Stimulated activated memory B cell treated with anti-CD40 and anti-IgM and Interleukin-4, amounts not matched to agents 10 μg/mL and 1 μg/mL and 100 μg/mL, for 72 hours (primary cell): ENCODE measurements around the gene GPR42.

Source experiments
- ATAC-seq: fragments of 150-1000 bp; cut with Tn5 transposase; 2 replicates; pipeline ENCODE4 v1.10.0; 2021
- H3K27ac Mint-ChIP-seq: one replicate; pipeline ENCODE4 v1.8.0; 2022; ENCODE audit warnings: mild to moderate bottlenecking, mixed read lengths
- H3K27me3 Mint-ChIP-seq: one replicate; pipeline ENCODE4 v1.8.0; 2022; ENCODE audit warnings: mixed read lengths
- H3K36me3 Mint-ChIP-seq: one replicate; pipeline ENCODE4 v1.8.0; 2022; ENCODE audit warnings: mixed read lengths
- H3K4me1 Mint-ChIP-seq: one replicate; pipeline ENCODE4 v1.8.0; 2022; ENCODE audit warnings: mixed read lengths
- H3K4me3 Mint-ChIP-seq: one replicate; pipeline ENCODE4 v1.8.0; 2022; ENCODE audit warnings: mild to moderate bottlenecking, moderate library complexity, mixed read lengths
- H3K9me3 Mint-ChIP-seq: one replicate; pipeline ENCODE4 v1.8.0; 2022; ENCODE audit warnings: mixed read lengths

Gene GPR42, protein sequence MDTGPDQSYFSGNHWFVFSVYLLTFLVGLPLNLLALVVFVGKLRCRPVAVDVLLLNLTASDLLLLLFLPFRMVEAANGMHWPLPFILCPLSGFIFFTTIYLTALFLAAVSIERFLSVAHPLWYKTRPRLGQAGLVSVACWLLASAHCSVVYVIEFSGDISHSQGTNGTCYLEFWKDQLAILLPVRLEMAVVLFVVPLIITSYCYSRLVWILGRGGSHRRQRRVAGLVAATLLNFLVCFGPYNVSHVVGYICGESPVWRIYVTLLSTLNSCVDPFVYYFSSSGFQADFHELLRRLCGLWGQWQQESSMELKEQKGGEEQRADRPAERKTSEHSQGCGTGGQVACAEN

DNA sequence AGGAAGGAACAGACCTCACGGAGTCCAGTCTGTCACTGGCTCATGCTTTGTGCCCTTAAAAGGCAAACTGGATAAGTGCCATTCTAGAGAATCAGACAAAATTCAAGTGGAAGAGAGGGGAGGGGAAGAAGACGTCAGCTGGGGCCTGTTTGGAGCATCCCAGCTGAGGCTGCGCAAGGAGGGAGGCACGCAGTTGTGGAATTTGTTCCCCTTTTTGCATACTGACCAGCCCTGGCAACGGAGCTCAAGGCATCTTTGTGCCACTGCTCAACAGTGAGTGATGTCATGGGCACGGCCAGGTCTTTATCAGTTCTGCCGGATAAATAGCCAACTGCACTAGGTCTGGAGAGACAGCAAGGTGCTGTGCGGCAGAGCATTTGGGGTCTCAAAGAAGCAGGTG is at the start of gene GPR42:
Gene GPR42 (plus strand): TSS at position 347 of the 400 bp plus-strand sequence. CDS start 292 bp downstream, outside the sequence.
- no peak within 1 kb of the TSS for H3K4me3 Mint-ChIP-seq
- no peak within 1 kb of the TSS for H3K27ac Mint-ChIP-seq
- H3K4me1 Mint-ChIP-seq: peaks cover 21% of the 10 kb centered on the region
- no peak for ATAC-seq
- H3K9me3 Mint-ChIP-seq: peaks cover 5% of the 10 kb centered on the region
- peaks cover 7% of the 10 kb centered on the region for H3K36me3 Mint-ChIP-seq
- H3K27me3 Mint-ChIP-seq: peaks cover 16% of the 10 kb centered on the region

DNA sequence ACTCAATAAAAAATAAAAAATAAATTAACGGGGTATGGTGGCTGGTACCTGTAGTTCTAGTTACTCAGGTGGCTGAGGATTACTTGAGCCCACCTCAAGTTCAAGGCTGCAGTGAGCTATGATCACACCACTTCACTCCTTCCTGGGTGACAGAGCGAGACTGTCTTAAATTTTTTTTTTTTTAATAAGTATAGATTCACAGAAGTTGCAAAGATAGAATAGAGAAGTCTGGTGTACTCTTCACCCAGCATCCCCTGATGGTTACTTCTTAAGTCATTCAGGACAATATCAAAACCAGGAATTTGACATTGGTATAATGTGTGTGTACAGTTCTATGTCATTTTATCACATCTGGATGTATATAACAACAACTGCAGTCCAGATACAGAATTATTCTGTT is 49.6 kb upstream of the GPR42 start:
- Mint-ChIP-seq H3K4me3 (no peak overlapping the region), H3K27ac (peak overlapping the region; percentile 78), H3K36me3 (no peaks in the 10 kb centered on the region), H3K27me3 (no peaks in the 10 kb centered on the region), H3K4me1 (peaks cover 96% of the 10 kb centered on the region), H3K9me3 (peaks cover 2% of the 10 kb centered on the region)
- ATAC-seq: no peak

DNA sequence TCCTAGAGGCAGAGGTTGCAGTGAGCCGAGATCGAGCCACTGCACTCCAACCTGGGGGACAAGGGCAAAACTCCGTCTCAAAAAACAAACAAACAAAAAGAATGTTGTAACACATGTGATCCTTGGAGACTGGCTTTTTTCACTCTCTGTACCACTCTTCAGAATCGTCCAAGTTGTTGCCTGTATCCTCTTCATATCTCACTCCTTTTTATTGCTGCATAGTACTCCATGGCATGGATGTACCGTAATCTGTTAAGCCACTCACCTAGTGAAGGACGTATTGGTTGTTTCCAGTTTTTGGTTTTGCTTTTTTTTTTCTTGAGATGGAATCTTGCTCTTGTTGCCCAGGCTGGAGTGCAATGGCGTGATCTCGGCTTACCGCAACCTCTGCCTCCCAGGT is 48.9 kb upstream of the GPR42 start:
- Mint-ChIP-seq H3K27ac (peak overlapping the region; percentile 57), H3K4me1 (peaks cover 89% of the 10 kb centered on the region), H3K9me3 (peaks cover 2% of the 10 kb centered on the region), H3K27me3 (no peaks in the 10 kb centered on the region), H3K4me3 (no peak overlapping the region), H3K36me3 (no peaks in the 10 kb centered on the region)
- no peak for ATAC-seq

DNA sequence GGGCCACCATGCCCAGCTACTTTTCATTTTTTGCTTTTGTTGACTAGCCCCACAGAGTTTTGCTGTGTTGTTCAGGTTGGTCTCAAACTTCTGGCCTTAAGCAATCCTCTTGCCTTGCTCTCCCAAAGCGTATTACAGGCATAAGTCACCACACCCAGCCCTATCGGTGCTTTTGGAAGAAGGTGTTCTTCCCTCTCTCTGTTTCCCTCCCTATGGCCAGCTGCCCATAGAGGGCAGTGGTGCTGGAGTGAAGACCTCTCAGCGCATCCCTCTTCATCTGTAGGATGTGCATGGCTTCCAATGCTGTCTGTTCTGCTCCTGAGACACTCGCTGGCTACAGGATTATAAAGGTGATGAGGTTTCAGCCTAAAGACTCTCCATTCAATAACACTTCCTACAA is 43.2 kb upstream of the GPR42 start:
- no peak for ATAC-seq
- Mint-ChIP-seq H3K27me3 (no peaks in the 10 kb centered on the region), H3K4me3 (no peak overlapping the region), H3K36me3 (peaks cover 14% of the 10 kb centered on the region), H3K9me3 (no peaks in the 10 kb centered on the region), H3K27ac (peak overlapping the region; percentile 72), H3K4me1 (peaks cover 78% of the 10 kb centered on the region)

DNA sequence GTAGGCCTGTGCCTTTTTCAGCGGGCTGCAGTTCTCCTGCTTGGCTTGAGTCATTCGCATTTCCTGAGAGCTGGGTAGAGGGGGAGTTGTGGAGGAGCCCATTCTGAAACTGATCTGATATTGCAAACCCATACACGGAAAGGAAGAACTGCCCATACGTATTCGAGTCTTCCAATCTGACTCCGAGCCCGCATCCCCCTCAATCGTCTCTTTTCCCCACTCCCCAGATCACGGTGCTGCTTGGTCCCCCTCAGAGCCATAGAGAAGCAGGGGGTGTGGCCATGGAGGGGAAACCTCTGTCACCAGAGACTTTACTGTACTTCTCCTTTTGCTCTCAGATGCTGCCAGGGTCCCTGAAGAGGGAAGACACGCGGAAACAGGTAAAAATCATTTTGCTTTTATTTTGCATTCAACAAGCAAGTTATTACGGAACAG is 42.0 kb upstream of the GPR42 start, which contains the start of gene CD22:
Gene CD22 (plus strand): TSS at position 337 of the 435 bp plus-strand sequence. CDS start 2,854 bp downstream, outside the sequence.
- Mint-ChIP-seq H3K9me3 (no peaks in the 10 kb centered on the region), H3K27me3 (no peaks in the 10 kb centered on the region), H3K27ac (peak within 1 kb of the TSS; percentile 72), H3K4me3 (peak within 1 kb of the TSS; percentile 78), H3K4me1 (peaks cover 81% of the 10 kb centered on the region), H3K36me3 (peaks cover 26% of the 10 kb centered on the region)
- peak; percentile 83 for ATAC-seq

DNA sequence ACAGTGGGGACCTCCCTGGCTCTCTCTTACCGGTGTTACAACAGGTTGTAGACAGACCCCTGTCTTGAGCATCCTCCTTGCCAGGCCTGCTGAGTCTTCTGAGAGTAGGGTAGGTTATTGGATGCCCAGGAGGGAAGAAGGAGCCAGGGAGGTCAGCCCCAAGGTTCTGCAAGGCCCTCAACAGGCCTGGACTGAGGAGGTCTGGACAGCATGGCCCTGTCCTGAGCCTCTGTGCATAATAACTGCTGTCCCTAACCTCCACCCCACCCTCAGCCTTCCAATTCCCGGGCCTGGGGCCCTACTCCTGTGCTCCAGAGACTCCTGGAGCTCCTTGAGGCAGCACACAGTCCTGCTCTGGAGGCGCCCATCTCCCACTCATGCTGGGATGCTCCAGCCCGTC is 41.5 kb upstream of the GPR42 start:
- H3K36me3 Mint-ChIP-seq: peaks cover 30% of the 10 kb centered on the region
- no peaks in the 10 kb centered on the region for H3K9me3 Mint-ChIP-seq
- peaks cover 81% of the 10 kb centered on the region for H3K4me1 Mint-ChIP-seq
- no peaks in the 10 kb centered on the region for H3K27me3 Mint-ChIP-seq
- H3K27ac Mint-ChIP-seq: peak overlapping the region; percentile 72
- peak; percentile 32 for ATAC-seq
- peak overlapping the region; percentile 78 for H3K4me3 Mint-ChIP-seq

DNA sequence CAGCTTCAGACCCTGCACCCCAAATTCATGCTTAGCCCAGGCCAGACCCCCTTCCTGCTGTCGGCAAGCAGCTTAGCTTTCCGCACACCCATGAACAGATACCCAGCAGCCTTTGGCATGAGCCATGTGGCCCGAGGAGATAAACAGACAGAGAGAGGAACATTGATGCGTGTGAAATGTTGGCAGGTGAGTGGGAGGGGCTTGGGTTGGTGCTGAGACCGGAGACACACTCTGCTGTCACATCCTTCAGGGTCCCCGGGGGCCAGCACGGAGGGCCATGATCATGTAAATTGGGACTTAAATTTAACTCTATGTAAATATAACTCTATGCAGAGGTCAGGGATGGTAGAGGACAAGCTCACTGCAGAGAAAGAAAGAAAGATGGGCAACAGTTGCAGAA is 40.4 kb upstream of the GPR42 start:
- Mint-ChIP-seq H3K27ac (peak overlapping the region; percentile 72), H3K4me1 (peaks cover 81% of the 10 kb centered on the region), H3K27me3 (no peaks in the 10 kb centered on the region), H3K9me3 (no peaks in the 10 kb centered on the region), H3K4me3 (peak overlapping the region; percentile 78), H3K36me3 (peaks cover 40% of the 10 kb centered on the region)
- peak; percentile 94 for ATAC-seq

DNA sequence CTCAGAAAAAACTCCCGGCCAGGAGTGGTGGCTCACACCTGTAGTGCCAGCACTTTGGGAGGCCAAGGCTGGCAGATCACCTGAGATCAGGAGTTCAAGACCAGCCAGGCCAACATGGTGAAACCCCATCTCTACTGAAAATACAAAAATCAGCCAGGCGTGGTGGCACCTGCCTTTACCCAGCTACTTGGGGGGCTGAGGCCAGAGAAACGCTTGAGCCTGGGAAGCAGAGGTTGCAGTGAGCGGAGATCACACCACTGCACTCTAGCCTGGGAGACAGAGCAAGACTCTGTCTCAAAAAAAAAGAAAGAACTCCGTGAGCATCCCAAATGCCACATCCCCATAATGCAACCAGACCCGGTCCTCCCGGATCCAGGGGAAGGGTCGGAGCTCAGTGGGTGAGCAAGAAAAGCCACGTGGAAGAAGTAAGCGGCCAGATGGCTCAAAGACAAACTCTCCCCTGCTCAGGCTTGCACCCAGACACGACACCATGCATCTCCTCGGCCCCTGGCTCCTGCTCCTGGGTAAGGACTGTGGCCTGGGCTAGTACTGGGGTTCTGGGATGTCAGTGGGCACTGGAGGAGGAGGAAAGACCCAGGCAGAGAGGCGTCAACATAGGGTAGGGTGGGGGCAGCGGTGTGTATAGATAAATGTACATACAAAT is 39.2 kb upstream of the GPR42 start:
- no peak for ATAC-seq
- Mint-ChIP-seq H3K4me1 (peaks cover 86% of the 10 kb centered on the region), H3K9me3 (no peaks in the 10 kb centered on the region), H3K36me3 (peaks cover 52% of the 10 kb centered on the region), H3K27me3 (no peaks in the 10 kb centered on the region), H3K4me3 (peak overlapping the region; percentile 78), H3K27ac (peak overlapping the region; percentile 72)

DNA sequence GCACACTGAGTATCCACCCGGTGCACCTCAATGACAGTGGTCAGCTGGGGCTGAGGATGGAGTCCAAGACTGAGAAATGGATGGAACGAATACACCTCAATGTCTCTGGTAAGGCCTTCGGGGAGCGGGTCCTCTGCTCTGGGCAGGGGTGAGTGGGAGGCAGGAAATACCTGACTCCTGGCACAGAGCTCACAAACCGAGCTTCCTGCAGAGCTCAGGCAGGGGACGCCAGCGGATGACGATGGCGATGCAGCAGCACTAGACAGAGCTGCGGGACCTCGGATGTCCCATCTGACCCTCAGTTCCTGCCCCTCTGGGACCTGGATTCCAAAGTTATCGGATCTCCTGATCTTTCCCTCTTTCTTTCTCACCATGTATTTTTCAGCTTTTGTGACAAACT is 38.1 kb upstream of the GPR42 start:
- H3K36me3 Mint-ChIP-seq: peaks cover 64% of the 10 kb centered on the region
- H3K4me3 Mint-ChIP-seq: peak overlapping the region; percentile 73
- H3K27me3 Mint-ChIP-seq: no peaks in the 10 kb centered on the region
- H3K4me1 Mint-ChIP-seq: peaks cover 92% of the 10 kb centered on the region
- no peak for ATAC-seq
- H3K9me3 Mint-ChIP-seq: no peaks in the 10 kb centered on the region
- peak overlapping the region; percentile 72 for H3K27ac Mint-ChIP-seq

DNA sequence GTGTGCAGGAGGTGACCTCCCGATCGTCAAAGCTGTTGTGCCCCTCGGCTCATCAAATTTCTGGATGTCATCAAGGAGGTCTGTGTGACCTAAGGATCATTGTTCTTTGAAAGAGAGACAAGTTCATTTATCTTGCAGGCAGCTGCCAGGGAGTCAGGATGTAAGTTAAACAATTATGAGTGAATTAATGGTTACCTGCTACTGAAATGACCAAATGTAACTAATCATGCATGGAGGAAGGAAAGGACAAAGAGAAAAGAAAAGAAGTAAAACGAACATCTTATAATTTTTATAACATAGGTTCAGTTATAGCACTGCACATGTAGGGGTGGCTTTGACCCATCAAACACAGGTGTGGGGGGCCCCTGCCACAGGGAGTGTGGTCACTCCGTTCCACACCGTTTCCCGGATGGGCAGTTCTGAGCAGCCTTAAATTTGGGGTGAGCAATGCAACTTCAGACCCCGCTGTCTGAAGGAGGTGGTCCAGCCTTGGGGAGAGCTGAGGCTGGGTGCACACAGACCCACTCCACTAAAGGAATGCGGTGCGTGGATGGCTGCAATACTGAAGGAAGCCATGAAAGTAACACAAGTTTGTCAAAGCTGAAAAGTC is 36.6 kb upstream of the GPR42 start:
- Mint-ChIP-seq H3K4me1 (peaks cover 83% of the 10 kb centered on the region), H3K36me3 (peaks cover 71% of the 10 kb centered on the region), H3K9me3 (no peaks in the 10 kb centered on the region), H3K4me3 (peak overlapping the region; percentile 73), H3K27ac (peak overlapping the region; percentile 72), H3K27me3 (no peaks in the 10 kb centered on the region)
- ATAC-seq: no peak

DNA sequence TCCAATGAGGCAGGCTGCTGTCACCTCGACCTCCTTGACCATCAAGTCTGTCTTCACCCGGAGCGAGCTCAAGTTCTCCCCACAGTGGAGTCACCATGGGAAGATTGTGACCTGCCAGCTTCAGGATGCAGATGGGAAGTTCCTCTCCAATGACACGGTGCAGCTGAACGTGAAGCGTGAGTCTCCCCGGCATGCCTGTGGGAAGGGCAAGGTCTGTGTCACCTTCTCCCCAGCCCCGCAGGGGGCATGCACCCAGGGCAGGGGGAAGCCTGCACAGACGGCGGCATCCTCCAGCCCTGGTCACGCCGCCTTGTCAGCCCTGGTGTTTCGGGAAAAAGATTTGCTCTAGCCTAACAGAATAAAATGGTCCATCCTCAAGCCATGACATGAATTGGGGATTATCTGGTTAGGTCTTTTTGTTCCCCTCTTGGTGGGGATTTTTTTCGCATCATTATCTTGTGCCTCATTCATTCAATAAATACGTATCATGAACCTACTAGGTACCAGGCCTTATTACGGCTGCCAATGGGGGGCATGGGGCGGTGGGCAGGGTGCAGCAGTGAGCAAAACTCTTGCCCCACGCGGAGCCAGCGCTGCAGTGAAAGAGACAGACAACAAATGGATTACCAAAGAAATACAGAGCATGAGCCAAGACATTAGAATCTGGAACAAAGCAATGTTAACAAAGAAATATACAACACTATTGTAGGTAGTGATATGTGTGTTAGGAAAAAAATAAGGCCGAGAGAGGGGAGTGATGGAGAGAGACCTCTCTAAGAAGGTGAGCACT is 34.5 kb upstream of the GPR42 start:
- peak overlapping the region; percentile 72 for H3K27ac Mint-ChIP-seq
- peaks cover 76% of the 10 kb centered on the region for H3K36me3 Mint-ChIP-seq
- no peak for ATAC-seq
- H3K9me3 Mint-ChIP-seq: no peaks in the 10 kb centered on the region
- H3K4me3 Mint-ChIP-seq: no peak overlapping the region
- no peaks in the 10 kb centered on the region for H3K27me3 Mint-ChIP-seq
- peaks cover 77% of the 10 kb centered on the region for H3K4me1 Mint-ChIP-seq

DNA sequence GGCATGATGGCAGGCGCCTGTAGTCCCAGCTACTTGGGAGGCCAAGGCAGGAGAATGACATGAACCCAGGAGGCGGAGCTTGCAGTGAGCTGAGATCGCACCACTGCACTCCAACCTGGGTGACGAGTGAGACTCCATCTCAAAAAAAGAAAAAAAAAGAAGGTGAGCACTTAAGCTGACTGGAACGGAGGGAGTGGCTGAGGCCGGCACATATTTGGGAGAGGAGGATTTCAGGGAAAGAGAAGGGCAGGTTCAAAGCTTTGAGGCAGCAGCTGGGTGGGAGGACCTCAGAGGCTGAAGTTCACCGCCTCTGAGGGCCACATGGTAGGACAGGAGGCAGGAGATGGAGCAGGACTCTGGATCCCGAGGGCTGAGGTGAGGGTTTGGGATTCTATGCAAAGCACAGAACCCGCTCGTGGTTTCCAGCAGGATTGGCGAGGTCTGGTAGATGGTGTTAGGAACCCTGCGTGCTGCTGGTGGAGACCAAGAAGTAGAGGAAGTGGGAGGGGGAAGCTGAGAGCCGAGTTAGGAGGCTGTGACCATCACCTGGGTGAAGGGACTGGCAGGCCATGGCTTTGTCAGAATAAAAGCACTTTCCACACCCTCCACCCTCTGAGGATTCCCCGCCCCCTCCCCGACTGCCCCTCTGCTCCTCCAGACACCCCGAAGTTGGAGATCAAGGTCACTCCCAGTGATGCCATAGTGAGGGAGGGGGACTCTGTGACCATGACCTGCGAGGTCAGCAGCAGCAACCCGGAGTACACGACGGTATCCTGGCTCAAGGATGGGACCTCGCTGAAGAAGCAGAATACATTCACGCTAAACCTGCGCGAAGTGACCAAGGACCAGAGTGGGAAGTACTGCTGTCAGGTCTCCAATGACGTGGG is 33.5 kb upstream of the GPR42 start:
- peak overlapping the region; percentile 72 for H3K27ac Mint-ChIP-seq
- H3K4me3 Mint-ChIP-seq: peak overlapping the region; percentile 66
- no peaks in the 10 kb centered on the region for H3K27me3 Mint-ChIP-seq
- peaks cover 75% of the 10 kb centered on the region for H3K4me1 Mint-ChIP-seq
- H3K9me3 Mint-ChIP-seq: no peaks in the 10 kb centered on the region
- ATAC-seq: peak; percentile 64
- H3K36me3 Mint-ChIP-seq: peaks cover 80% of the 10 kb centered on the region

DNA sequence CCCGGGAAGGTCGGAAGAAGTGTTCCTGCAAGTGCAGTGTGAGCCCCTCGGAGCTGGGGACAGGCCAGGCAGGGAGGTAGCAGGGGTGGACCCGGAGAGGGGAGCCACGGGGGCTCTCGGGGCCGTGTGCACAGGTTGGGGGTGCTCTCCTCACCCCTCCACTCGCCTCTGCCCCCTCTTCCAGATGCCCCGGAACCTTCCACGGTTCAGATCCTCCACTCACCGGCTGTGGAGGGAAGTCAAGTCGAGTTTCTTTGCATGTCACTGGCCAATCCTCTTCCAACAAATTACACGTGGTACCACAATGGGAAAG is 32.9 kb upstream of the GPR42 start:
- H3K27ac Mint-ChIP-seq: peak overlapping the region; percentile 72
- no peak overlapping the region for H3K4me3 Mint-ChIP-seq
- H3K4me1 Mint-ChIP-seq: peaks cover 73% of the 10 kb centered on the region
- no peak for ATAC-seq
- H3K27me3 Mint-ChIP-seq: no peaks in the 10 kb centered on the region
- peaks cover 79% of the 10 kb centered on the region for H3K36me3 Mint-ChIP-seq
- H3K9me3 Mint-ChIP-seq: no peaks in the 10 kb centered on the region

DNA sequence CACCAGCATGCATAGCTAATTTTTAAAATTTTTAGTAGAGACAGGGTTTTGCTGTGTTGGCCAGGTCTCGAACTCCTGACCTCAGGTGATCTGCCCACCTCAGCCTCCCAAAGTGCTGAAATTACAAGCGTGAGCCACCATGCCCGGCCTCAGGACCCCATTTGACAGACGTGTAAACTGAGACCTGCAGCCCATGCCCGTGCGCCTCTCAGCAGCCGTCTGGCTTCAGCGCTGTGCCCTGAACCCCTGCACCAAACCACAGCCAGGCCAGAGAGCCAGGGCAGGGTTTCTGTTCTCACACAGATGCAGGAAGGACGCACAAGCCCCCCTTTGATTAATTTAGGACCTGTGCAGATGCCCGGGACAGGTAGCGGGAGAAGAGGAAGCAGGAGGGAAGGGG is 30.4 kb upstream of the GPR42 start:
- H3K27me3 Mint-ChIP-seq: no peaks in the 10 kb centered on the region
- no peaks in the 10 kb centered on the region for H3K9me3 Mint-ChIP-seq
- H3K36me3 Mint-ChIP-seq: peaks cover 71% of the 10 kb centered on the region
- H3K4me1 Mint-ChIP-seq: peaks cover 73% of the 10 kb centered on the region
- no peak for ATAC-seq
- no peak overlapping the region for H3K4me3 Mint-ChIP-seq
- peak overlapping the region; percentile 31 for H3K27ac Mint-ChIP-seq
